ENCODE data around the gene ELL3.

ELL3 gene

GRCh38 chr15:43777267-43777914, 625 bp upstream of the ELL3 start:
- intact Hi-C loops (cut with DNase I; ENCODE audit: low total_unique reads) = loop anchor here (10.0 kb wide), 1 partner anchor 263 kb away; the partner anchor contains the start of gene MAP1A
- peak overlapping the region; percentile 88 to 89 for H3K27ac ChIP-seq
- no peaks in the 10 kb centered on the region for H3K27me3 ChIP-seq
- peaks cover 0 to 19% (median 16%) of the 10 kb centered on the region in 3 donors for H3K36me3 ChIP-seq
- peak overlapping the region; percentile 54 to 68 for H3K4me3 ChIP-seq
- H3K9me3 ChIP-seq = no peaks in the 10 kb centered on the region
- TF ChIP-seq CTCF (IDR thresholded peaks at IDR 0.05) = peak; percentile 75 to 80
- DNase-seq = peak; percentile 77 to 92
- H3K4me1 ChIP-seq = peaks cover 0 to 22% (median 13%) of the 10 kb centered on the region in 4 donors

GRCh38 chr15:43776101-43776717, 557 bp downstream of the ELL3 start:
- peak in 1 of 2 donors; percentile 70 for DNase-seq
- peak overlapping the region; percentile 54 to 68 for H3K4me3 ChIP-seq
- intact Hi-C loops (cut with DNase I; ENCODE audit: low total_unique reads) = loop anchor here (10.0 kb wide), 1 partner anchor 261 kb away; the partner anchor contains the start of gene MAP1A

GRCh38 chr15:43775411-43775965, 1.3 kb downstream of the ELL3 start:
- Histone ChIP-seq H3K9me3 (no peaks in the 10 kb centered on the region), H3K36me3 (peaks cover 14 to 38% (median 34%) of the 10 kb centered on the region in 3 donors), H3K27ac (peak overlapping the region; percentile 88 to 89), H3K4me3 (peak overlapping the region in 1 of 2 donors; percentile 54), H3K27me3 (no peaks in the 10 kb centered on the region), H3K4me1 (peaks cover 0 to 22% (median 13%) of the 10 kb centered on the region in 4 donors)
- intact Hi-C loops (cut with DNase I; ENCODE audit: low total_unique reads) = loop anchor here (10.0 kb wide), 1 partner anchor 261 kb away; the partner anchor contains the start of gene MAP1A
- no peak for DNase-seq
- no peak for TF ChIP-seq CTCF (IDR thresholded peaks at IDR 0.05)

More at GRCh38 chr15:43776101-43776717, 557 bp downstream of the ELL3 start:
- peaks cover 0 to 22% (median 13%) of the 10 kb centered on the region in 4 donors for H3K4me1 ChIP-seq
- H3K27me3 ChIP-seq = no peaks in the 10 kb centered on the region
- TF ChIP-seq CTCF (IDR thresholded peaks at IDR 0.05) = no peak
- peak overlapping the region; percentile 88 to 89 for H3K27ac ChIP-seq
- H3K9me3 ChIP-seq = no peaks in the 10 kb centered on the region
- H3K36me3 ChIP-seq = peaks cover 7 to 31% (median 27%) of the 10 kb centered on the region in 3 donors

GRCh38 chr15:43774062-43774461, 2.7 kb downstream of the ELL3 start:
- Histone ChIP-seq H3K4me3 (no peak overlapping the region), H3K27ac (no peak overlapping the region), H3K27me3 (no peaks in the 10 kb centered on the region), H3K9me3 (no peaks in the 10 kb centered on the region), H3K4me1 (peaks cover 0 to 22% (median 13%) of the 10 kb centered on the region in 4 donors), H3K36me3 (peaks cover 18 to 50% (median 42%) of the 10 kb centered on the region in 3 donors)
- no peak for DNase-seq
- intact Hi-C loops (cut with DNase I; ENCODE audit: low total_unique reads) = loop anchor here (10.0 kb wide), 1 partner anchor 259 kb away; the partner anchor contains the start of gene MAP1A
- TF ChIP-seq CTCF (IDR thresholded peaks at IDR 0.05) = no peak

GRCh38 chr15:43772624-43773023, 4.1 kb downstream of the ELL3 start:
- TF ChIP-seq CTCF (IDR thresholded peaks at IDR 0.05) = no peak
- Histone ChIP-seq H3K36me3 (peaks cover 31 to 64% (median 54%) of the 10 kb centered on the region in 3 donors), H3K4me3 (no peak overlapping the region), H3K27ac (no peak overlapping the region), H3K27me3 (no peaks in the 10 kb centered on the region), H3K9me3 (no peaks in the 10 kb centered on the region), H3K4me1 (peaks cover 0 to 18% (median 10%) of the 10 kb centered on the region in 4 donors)
- intact Hi-C loops (cut with DNase I; ENCODE audit: low total_unique reads) = loop anchor here (10.0 kb wide), 1 partner anchor 258 kb away; the partner anchor contains the start of gene MAP1A
- no peak for DNase-seq

Measured in tibial artery (tissue), 4 donors.